HepG2 (cell line): ENCODE results near the gene PMPCB. TPM values are rescaled to one million over a fixed set of nuclear protein-coding genes. Genes with fewer than 3 reads are reported as not detected.
A peak's percentile ranks its signal among the peaks of the same experiment; 100 is the strongest.

ENCODE experiments used
- AGO2 ChIP-seq: fragments of 200-400 bp; formaldehyde crosslinking; optimal IDR thresholded peaks from 2 replicates; pipeline ENCODE3; 2017; ENCODE audit warnings: mild to moderate bottlenecking, low read depth, low read length, moderate library complexity
- BATF2 ChIP-seq: sonication (generic); formaldehyde crosslinking; IDR thresholded peaks from 2 replicates; pipeline ENCODE4 v1.8.0; 2022; ENCODE audit warnings: mild to moderate bottlenecking, missing genetic modification reagents, moderate library complexity
- KLF15 ChIP-seq: sonication (generic); formaldehyde crosslinking; IDR thresholded peaks from 2 replicates; pipeline ENCODE4 v1.8.1; 2023; ENCODE audit warnings: borderline replicate concordance, mild to moderate bottlenecking, inconsistent platforms, missing genetic modification reagents, mixed read lengths
- MAFF ChIP-seq: IDR thresholded peaks from 2 replicates; pipeline ENCODE4 v1.6.1; 2011; ENCODE audit warnings: low read depth, low read length, improper control_type of control experiment
- MZF1 ChIP-seq: sonication (generic); formaldehyde crosslinking; IDR thresholded peaks from 2 replicates; pipeline ENCODE4 v1.8.1; 2023; ENCODE audit warnings: mild to moderate bottlenecking, missing genetic modification reagents, borderline replicate concordance
- TGIF2 ChIP-seq: IDR thresholded peaks from 2 replicates; pipeline ENCODE4 v1.6.1; 2016; ENCODE audit warnings: control low read depth, missing compliant biosample characterization
- ZBTB3 ChIP-seq: sonication (generic); formaldehyde crosslinking; IDR thresholded peaks from 2 replicates; pipeline ENCODE4 v1.4.0; 2020; ENCODE audit warnings: low read depth, mild to moderate bottlenecking, moderate library complexity, missing genetic modification reagents, borderline replicate concordance
- ZNF326 ChIP-seq: sonication (generic); formaldehyde crosslinking; IDR thresholded peaks from 2 replicates; pipeline ENCODE4 v1.4.0; 2020; ENCODE audit warnings: missing genetic modification reagents, borderline replicate concordance
- ZNF710 ChIP-seq: sonication (generic); formaldehyde crosslinking; IDR thresholded peaks from 2 replicates; pipeline ENCODE4 v1.5.0; 2020; ENCODE audit warnings: mild to moderate bottlenecking, missing genetic modification reagents, borderline replicate concordance
- ZNF839 ChIP-seq: sonication (generic); formaldehyde crosslinking; IDR thresholded peaks from 2 replicates; pipeline ENCODE4 v1.4.0; 2020; ENCODE audit warnings: missing genetic modification reagents, mild to moderate bottlenecking, borderline replicate concordance
- ZSCAN22 ChIP-seq: sonication (generic); formaldehyde crosslinking; IDR thresholded peaks from 2 replicates; pipeline ENCODE4 v1.4.0; 2020; ENCODE audit warnings: mild to moderate bottlenecking, missing genetic modification reagents
- polyA plus RNA-seq, 8 experiments: library from polyadenylated mRNA; depleted of rRNA in 3 of 8; stranded (reverse) in 7 of 8; unstranded in 1 of 8; fragments of >200 nt; fragmentation: Illumina TruSeq in 4 of 8; extraction: Trizol in 4 of 8; gene quantifications; 2 replicates each; pipeline versions ENCODE4 v1.2.1 to v1.2.3, GENCODE V29; 2011 to 2016; ENCODE audit warnings: low read depth in 4 of 8, missing spikeins in 1 of 8, mixed read lengths in 1 of 8; ENCODE audit not compliant: insufficient read depth in 1 of 8
- total RNA-seq, 5 experiments: library from RNA; depleted of rRNA; stranded (reverse); fragments of >200 nt; fragmentation: Illumina TruSeq; extraction: Trizol; gene quantifications; 2 replicates each; pipeline ENCODE4 v1.2.3, GENCODE V29; 2016; ENCODE audit warnings: low read depth in 1 of 5
- TF ChIP-seq, protein P1 (sequence below): sonication (generic); formaldehyde crosslinking; IDR thresholded peaks from 2 replicates; pipeline ENCODE4 v1.5.0; 2020; ENCODE audit warnings: mild to moderate bottlenecking, missing genetic modification reagents, borderline replicate concordance
- TF ChIP-seq, protein P2 (sequence below): sonication (generic); formaldehyde crosslinking; IDR thresholded peaks from 2 replicates; pipeline ENCODE4 v1.4.0; 2020; ENCODE audit warnings: missing genetic modification reagents
- TF ChIP-seq, protein P3 (sequence below): sonication (generic); formaldehyde crosslinking; IDR thresholded peaks from 2 replicates; pipeline ENCODE4 v1.8.1; 2023; ENCODE audit warnings: mild to moderate bottlenecking, inconsistent platforms, moderate library complexity, missing genetic modification reagents, borderline replicate concordance

The PMPCB gene
- total and polyA plus RNA-seq, 2 of the 13 experiments (the other 11 are each of a cell fraction or from before 2014, with no cell fraction given), result 80.8 to 124 TPM

GRCh38 chr7:103347507-103348267 is 50.5 kb downstream of the PMPCB start, which contains the start of gene PSMC2 (continued):
- TF ChIP-seq, protein P1, sequence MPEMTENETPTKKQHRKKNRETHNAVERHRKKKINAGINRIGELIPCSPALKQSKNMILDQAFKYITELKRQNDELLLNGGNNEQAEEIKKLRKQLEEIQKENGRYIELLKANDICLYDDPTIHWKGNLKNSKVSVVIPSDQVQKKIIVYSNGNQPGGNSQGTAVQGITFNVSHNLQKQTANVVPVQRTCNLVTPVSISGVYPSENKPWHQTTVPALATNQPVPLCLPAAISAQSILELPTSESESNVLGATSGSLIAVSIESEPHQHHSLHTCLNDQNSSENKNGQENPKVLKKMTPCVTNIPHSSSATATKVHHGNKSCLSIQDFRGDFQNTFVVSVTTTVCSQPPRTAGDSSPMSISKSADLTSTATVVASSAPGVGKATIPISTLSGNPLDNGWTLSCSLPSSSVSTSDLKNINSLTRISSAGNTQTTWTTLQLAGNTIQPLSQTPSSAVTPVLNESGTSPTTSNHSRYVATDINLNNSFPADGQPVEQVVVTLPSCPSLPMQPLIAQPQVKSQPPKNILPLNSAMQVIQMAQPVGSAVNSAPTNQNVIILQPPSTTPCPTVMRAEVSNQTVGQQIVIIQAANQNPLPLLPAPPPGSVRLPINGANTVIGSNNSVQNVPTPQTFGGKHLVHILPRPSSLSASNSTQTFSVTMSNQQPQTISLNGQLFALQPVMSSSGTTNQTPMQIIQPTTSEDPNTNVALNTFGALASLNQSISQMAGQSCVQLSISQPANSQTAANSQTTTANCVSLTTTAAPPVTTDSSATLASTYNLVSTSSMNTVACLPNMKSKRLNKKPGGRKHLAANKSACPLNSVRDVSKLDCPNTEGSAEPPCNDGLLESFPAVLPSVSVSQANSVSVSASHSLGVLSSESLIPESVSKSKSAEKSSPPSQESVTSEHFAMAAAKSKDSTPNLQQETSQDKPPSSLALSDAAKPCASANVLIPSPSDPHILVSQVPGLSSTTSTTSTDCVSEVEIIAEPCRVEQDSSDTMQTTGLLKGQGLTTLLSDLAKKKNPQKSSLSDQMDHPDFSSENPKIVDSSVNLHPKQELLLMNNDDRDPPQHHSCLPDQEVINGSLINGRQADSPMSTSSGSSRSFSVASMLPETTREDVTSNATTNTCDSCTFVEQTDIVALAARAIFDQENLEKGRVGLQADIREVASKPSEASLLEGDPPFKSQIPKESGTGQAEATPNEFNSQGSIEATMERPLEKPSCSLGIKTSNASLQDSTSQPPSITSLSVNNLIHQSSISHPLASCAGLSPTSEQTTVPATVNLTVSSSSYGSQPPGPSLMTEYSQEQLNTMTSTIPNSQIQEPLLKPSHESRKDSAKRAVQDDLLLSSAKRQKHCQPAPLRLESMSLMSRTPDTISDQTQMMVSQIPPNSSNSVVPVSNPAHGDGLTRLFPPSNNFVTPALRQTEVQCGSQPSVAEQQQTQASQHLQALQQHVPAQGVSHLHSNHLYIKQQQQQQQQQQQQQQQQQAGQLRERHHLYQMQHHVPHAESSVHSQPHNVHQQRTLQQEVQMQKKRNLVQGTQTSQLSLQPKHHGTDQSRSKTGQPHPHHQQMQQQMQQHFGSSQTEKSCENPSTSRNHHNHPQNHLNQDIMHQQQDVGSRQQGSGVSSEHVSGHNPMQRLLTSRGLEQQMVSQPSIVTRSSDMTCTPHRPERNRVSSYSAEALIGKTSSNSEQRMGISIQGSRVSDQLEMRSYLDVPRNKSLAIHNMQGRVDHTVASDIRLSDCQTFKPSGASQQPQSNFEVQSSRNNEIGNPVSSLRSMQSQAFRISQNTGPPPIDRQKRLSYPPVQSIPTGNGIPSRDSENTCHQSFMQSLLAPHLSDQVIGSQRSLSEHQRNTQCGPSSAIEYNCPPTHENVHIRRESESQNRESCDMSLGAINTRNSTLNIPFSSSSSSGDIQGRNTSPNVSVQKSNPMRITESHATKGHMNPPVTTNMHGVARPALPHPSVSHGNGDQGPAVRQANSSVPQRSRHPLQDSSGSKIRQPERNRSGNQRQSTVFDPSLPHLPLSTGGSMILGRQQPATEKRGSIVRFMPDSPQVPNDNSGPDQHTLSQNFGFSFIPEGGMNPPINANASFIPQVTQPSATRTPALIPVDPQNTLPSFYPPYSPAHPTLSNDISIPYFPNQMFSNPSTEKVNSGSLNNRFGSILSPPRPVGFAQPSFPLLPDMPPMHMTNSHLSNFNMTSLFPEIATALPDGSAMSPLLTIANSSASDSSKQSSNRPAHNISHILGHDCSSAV, result no peak
- TF ChIP-seq ZNF326 (CRISPR knock-in tag) (no peak), ZSCAN22 (CRISPR knock-in tag) (0 out of 2 replicates have a peak, but pooled peaks have one; percentile 26), BATF2 (CRISPR knock-in tag) (no peak), ZNF839 (no peak), ZNF710 (CRISPR knock-in tag) (no peak), KLF15 (no peak), AGO2 (no peak), ZBTB3 (no peak; the same call in 1 of the 2 replicates), MZF1 (no peak), TGIF2 (CRISPR knock-in tag) (peak; percentile 75), MAFF (peak; percentile 77)
- TF ChIP-seq, protein P2, sequence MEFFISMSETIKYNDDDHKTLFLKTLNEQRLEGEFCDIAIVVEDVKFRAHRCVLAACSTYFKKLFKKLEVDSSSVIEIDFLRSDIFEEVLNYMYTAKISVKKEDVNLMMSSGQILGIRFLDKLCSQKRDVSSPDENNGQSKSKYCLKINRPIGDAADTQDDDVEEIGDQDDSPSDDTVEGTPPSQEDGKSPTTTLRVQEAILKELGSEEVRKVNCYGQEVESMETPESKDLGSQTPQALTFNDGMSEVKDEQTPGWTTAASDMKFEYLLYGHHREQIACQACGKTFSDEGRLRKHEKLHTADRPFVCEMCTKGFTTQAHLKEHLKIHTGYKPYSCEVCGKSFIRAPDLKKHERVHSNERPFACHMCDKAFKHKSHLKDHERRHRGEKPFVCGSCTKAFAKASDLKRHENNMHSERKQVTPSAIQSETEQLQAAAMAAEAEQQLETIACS (CRISPR knock-in tag), result no peak
- TF ChIP-seq, protein P3, sequence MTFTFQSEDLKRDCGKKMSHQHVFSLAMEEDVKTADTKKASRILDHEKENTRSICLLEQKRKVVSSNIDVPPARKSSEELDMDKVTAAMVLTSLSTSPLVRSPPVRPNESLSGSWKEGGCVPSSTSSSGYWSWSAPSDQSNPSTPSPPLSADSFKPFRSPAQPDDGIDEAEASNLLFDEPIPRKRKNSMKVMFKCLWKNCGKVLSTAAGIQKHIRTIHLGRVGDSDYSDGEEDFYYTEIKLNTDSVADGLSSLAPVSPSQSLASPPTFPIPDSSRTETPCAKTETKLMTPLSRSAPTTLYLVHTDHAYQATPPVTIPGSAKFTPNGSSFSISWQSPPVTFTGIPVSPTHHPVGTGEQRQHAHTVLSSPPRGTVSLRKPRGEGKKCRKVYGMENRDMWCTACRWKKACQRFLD (CRISPR knock-in tag), result 0 out of 2 replicates have a peak, but pooled peaks have one; percentile 59
